ENCODE results near the gene B4GAT1. TPM values are rescaled to one million over a fixed set of nuclear protein-coding genes. Genes with fewer than 3 reads are reported as not detected.

The B4GAT1 gene
- total and polyA plus RNA-seq, 4 donors, result 109 to 171 (median 143) TPM

GRCh38 chr11:66337103-66337899, 10.1 kb downstream of the B4GAT1 start:
- Histone ChIP-seq H3K27me3 (ENCODE audit: control insufficient read depth, insufficient read depth, low read length) (no peaks in the 10 kb centered on the region), H3K9me3 (ENCODE audit: control insufficient read depth, insufficient read depth, low read length) (no peaks in the 10 kb centered on the region), H3K27ac (ENCODE audit: low read depth, low read length) (no peak overlapping the region), H3K36me3 (ENCODE audit: control insufficient read depth, insufficient read depth, low read length) (peaks cover 86% of the 10 kb centered on the region), H3K4me3 (ENCODE audit: low read depth, low read length) (no peak overlapping the region), H3K4me1 (ENCODE audit: control insufficient read depth, insufficient read depth, low read length) (peaks cover 33% of the 10 kb centered on the region)
- 57% methylated on average over 11 of the region's 18 CpGs for WGBS (ENCODE audit: insufficient coverage)
- no peak for DNase-seq (ENCODE audit: low read depth in 4 of 6, low spot score in 6 of 6)

GRCh38 chr11:66336234-66337102, 11.0 kb downstream of the B4GAT1 start, which contains the start of gene RIN1:
TSS of gene RIN1 (minus strand) at chr11:66336434. CDS start at chr11:66336402, 32 bp downstream.
- Histone ChIP-seq H3K27me3 (ENCODE audit: control insufficient read depth, insufficient read depth, low read length) (no peaks in the 10 kb centered on the region), H3K4me1 (ENCODE audit: control insufficient read depth, insufficient read depth, low read length) (peaks cover 33% of the 10 kb centered on the region), H3K27ac (ENCODE audit: low read depth, low read length) (peak within 1 kb of the TSS; percentile 54), H3K36me3 (ENCODE audit: control insufficient read depth, insufficient read depth, low read length) (peaks cover 84% of the 10 kb centered on the region), H3K4me3 (ENCODE audit: low read depth, low read length) (peak within 1 kb of the TSS; percentile 48), H3K9me3 (ENCODE audit: control insufficient read depth, insufficient read depth, low read length) (no peaks in the 10 kb centered on the region)
- WGBS (ENCODE audit: insufficient coverage), result 10% methylated on average over 22 of the region's 22 CpGs
- peak in 2 of 6 donors; percentile 73 to 83 for DNase-seq (ENCODE audit: low read depth in 4 of 6, low spot score in 6 of 6)

GRCh38 chr11:66335531-66336233, 11.7 kb downstream of the B4GAT1 start:
- no peak for DNase-seq (ENCODE audit: low read depth in 4 of 6, low spot score in 6 of 6)
- peaks cover 76% of the 10 kb centered on the region for H3K36me3 ChIP-seq (ENCODE audit: control insufficient read depth, insufficient read depth, low read length)
- peak overlapping the region; percentile 48 for H3K4me3 ChIP-seq (ENCODE audit: low read depth, low read length)
- 17% methylated on average over 35 of the region's 35 CpGs for WGBS (ENCODE audit: insufficient coverage)
- H3K4me1 ChIP-seq (ENCODE audit: control insufficient read depth, insufficient read depth, low read length), result peaks cover 33% of the 10 kb centered on the region
- peak overlapping the region; percentile 54 for H3K27ac ChIP-seq (ENCODE audit: low read depth, low read length)
- no peaks in the 10 kb centered on the region for H3K27me3 ChIP-seq (ENCODE audit: control insufficient read depth, insufficient read depth, low read length)
- no peaks in the 10 kb centered on the region for H3K9me3 ChIP-seq (ENCODE audit: control insufficient read depth, insufficient read depth, low read length)

GRCh38 chr11:66334605-66335442, 12.6 kb downstream of the B4GAT1 start:
- 64% methylated on average over 41 of the region's 42 CpGs for WGBS (ENCODE audit: insufficient coverage)
- Histone ChIP-seq H3K4me3 (ENCODE audit: low read depth, low read length) (no peak overlapping the region), H3K27ac (ENCODE audit: low read depth, low read length) (no peak overlapping the region)

GRCh38 chr11:66333896-66334604, 13.4 kb downstream of the B4GAT1 start:
- DNase-seq (ENCODE audit: low read depth in 4 of 6, low spot score in 6 of 6), result no peak

More at GRCh38 chr11:66334605-66335442, 12.6 kb downstream of the B4GAT1 start:
- DNase-seq (ENCODE audit: low read depth in 4 of 6, low spot score in 6 of 6), result no peak
- Histone ChIP-seq H3K4me1 (ENCODE audit: control insufficient read depth, insufficient read depth, low read length) (peaks cover 33% of the 10 kb centered on the region), H3K36me3 (ENCODE audit: control insufficient read depth, insufficient read depth, low read length) (peaks cover 67% of the 10 kb centered on the region), H3K27me3 (ENCODE audit: control insufficient read depth, insufficient read depth, low read length) (no peaks in the 10 kb centered on the region), H3K9me3 (ENCODE audit: control insufficient read depth, insufficient read depth, low read length) (no peaks in the 10 kb centered on the region)

GRCh38 chr11:66333220-66333877, 14.1 kb downstream of the B4GAT1 start:
- DNase-seq (ENCODE audit: low read depth in 4 of 6, low spot score in 6 of 6), result no peak
- peaks cover 38% of the 10 kb centered on the region for H3K4me1 ChIP-seq (ENCODE audit: control insufficient read depth, insufficient read depth, low read length)

More at GRCh38 chr11:66333896-66334604, 13.4 kb downstream of the B4GAT1 start:
- Histone ChIP-seq H3K27me3 (ENCODE audit: control insufficient read depth, insufficient read depth, low read length) (no peaks in the 10 kb centered on the region), H3K9me3 (ENCODE audit: control insufficient read depth, insufficient read depth, low read length) (no peaks in the 10 kb centered on the region), H3K36me3 (ENCODE audit: control insufficient read depth, insufficient read depth, low read length) (peaks cover 60% of the 10 kb centered on the region), H3K4me1 (ENCODE audit: control insufficient read depth, insufficient read depth, low read length) (peaks cover 33% of the 10 kb centered on the region), H3K4me3 (ENCODE audit: low read depth, low read length) (no peak overlapping the region), H3K27ac (ENCODE audit: low read depth, low read length) (no peak overlapping the region)
- WGBS (ENCODE audit: insufficient coverage), result 76% methylated on average over 29 of the region's 29 CpGs

GRCh38 chr11:66332371-66333219, 14.8 kb downstream of the B4GAT1 start:
- 85% methylated on average over 16 of the region's 18 CpGs for WGBS (ENCODE audit: insufficient coverage)
- Histone ChIP-seq H3K36me3 (ENCODE audit: control insufficient read depth, insufficient read depth, low read length) (peaks cover 45% of the 10 kb centered on the region), H3K27ac (ENCODE audit: low read depth, low read length) (no peak overlapping the region), H3K4me3 (ENCODE audit: low read depth, low read length) (no peak overlapping the region), H3K4me1 (ENCODE audit: control insufficient read depth, insufficient read depth, low read length) (peaks cover 42% of the 10 kb centered on the region), H3K9me3 (ENCODE audit: control insufficient read depth, insufficient read depth, low read length) (no peaks in the 10 kb centered on the region), H3K27me3 (ENCODE audit: control insufficient read depth, insufficient read depth, low read length) (no peaks in the 10 kb centered on the region)
- no peak for DNase-seq (ENCODE audit: low read depth in 4 of 6, low spot score in 6 of 6)

More at GRCh38 chr11:66333220-66333877, 14.1 kb downstream of the B4GAT1 start:
- H3K9me3 ChIP-seq (ENCODE audit: control insufficient read depth, insufficient read depth, low read length), result no peaks in the 10 kb centered on the region
- peaks cover 53% of the 10 kb centered on the region for H3K36me3 ChIP-seq (ENCODE audit: control insufficient read depth, insufficient read depth, low read length)
- WGBS (ENCODE audit: insufficient coverage), result 89% methylated on average over 14 of the region's 19 CpGs
- H3K27me3 ChIP-seq (ENCODE audit: control insufficient read depth, insufficient read depth, low read length), result no peaks in the 10 kb centered on the region
- no peak overlapping the region for H3K4me3 ChIP-seq (ENCODE audit: low read depth, low read length)
- no peak overlapping the region for H3K27ac ChIP-seq (ENCODE audit: low read depth, low read length)

Measured in spinal cord (tissue), 10 donors.